Measurements from ENCODE around the gene UBE2Q2.
"Not testable (repeated sequence)": the region's sequence is repeated elsewhere in the genome, so short reads cannot be mapped to it uniquely, and the experiment has no call there.

UBE2Q2 gene

GRCh38 chr15:75842722-75843677 lies at the start of gene UBE2Q2:
Gene UBE2Q2, plus strand, starts transcription at chr15:75843447. Its CDS starts 220 bp downstream, at chr15:75843667.
- DNase-seq (ENCODE audit: low read depth in 4 of 4, low spot score in 1 of 4), result peak; percentile 47 to 57 (median 48)

- DNase-seq (ENCODE audit: low read depth in 4 of 4, low spot score in 1 of 4), result no peak
Observed at GRCh38 chr15:75796321-75796720, 46.9 kb upstream of the UBE2Q2 start.

- not testable (repeated sequence) for DNase-seq (ENCODE audit: low read depth in 4 of 4, low spot score in 1 of 4)
Observed at GRCh38 chr15:75797146-75797545, 46.1 kb upstream of the UBE2Q2 start.

GRCh38 chr15:75799190-75799589 lies 44.1 kb upstream of the UBE2Q2 start:
- DNase-seq (ENCODE audit: low read depth in 4 of 4, low spot score in 1 of 4), result no peak

GRCh38 chr15:75800409-75800808 lies 42.8 kb upstream of the UBE2Q2 start:
- not testable (repeated sequence) for DNase-seq (ENCODE audit: low read depth in 4 of 4, low spot score in 1 of 4)

- DNase-seq (ENCODE audit: low read depth in 4 of 4, low spot score in 1 of 4), result peak; percentile 55 to 73 (median 68)
Observed at GRCh38 chr15:75801859-75802593, 41.2 kb upstream of the UBE2Q2 start.

GRCh38 chr15:75807486-75807885 lies 35.8 kb upstream of the UBE2Q2 start:
- not testable (repeated sequence) for DNase-seq (ENCODE audit: low read depth in 4 of 4, low spot score in 1 of 4)

- not testable (repeated sequence) for DNase-seq (ENCODE audit: low read depth in 4 of 4, low spot score in 1 of 4)
Observed at GRCh38 chr15:75808009-75808408, 35.2 kb upstream of the UBE2Q2 start.

- DNase-seq (ENCODE audit: low read depth in 4 of 4, low spot score in 1 of 4), result no peak
Observed at GRCh38 chr15:75808563-75808962, 34.7 kb upstream of the UBE2Q2 start.

GRCh38 chr15:75809986-75810750 lies 33.1 kb upstream of the UBE2Q2 start:
- DNase-seq (ENCODE audit: low read depth in 4 of 4, low spot score in 1 of 4), result no peak

GRCh38 chr15:75810874-75811498 lies 32.3 kb upstream of the UBE2Q2 start:
- DNase-seq (ENCODE audit: low read depth in 4 of 4, low spot score in 1 of 4), result no peak

GRCh38 chr15:75811626-75812025 lies 31.6 kb upstream of the UBE2Q2 start:
- DNase-seq (ENCODE audit: low read depth in 4 of 4, low spot score in 1 of 4), result no peak

- DNase-seq (ENCODE audit: low read depth in 4 of 4, low spot score in 1 of 4), result no peak
Observed at GRCh38 chr15:75814794-75815193, 28.5 kb upstream of the UBE2Q2 start.

GRCh38 chr15:75815811-75816719 lies 27.2 kb upstream of the UBE2Q2 start:
- DNase-seq (ENCODE audit: low read depth in 4 of 4, low spot score in 1 of 4), result no peak

- no peak for DNase-seq (ENCODE audit: low read depth in 4 of 4, low spot score in 1 of 4)
Observed at GRCh38 chr15:75817138-75817935, 25.9 kb upstream of the UBE2Q2 start.

GRCh38 chr15:75820206-75820605 lies 23.0 kb upstream of the UBE2Q2 start:
- DNase-seq (ENCODE audit: low read depth in 4 of 4, low spot score in 1 of 4), result no peak

GRCh38 chr15:75821786-75822345 lies 21.4 kb upstream of the UBE2Q2 start:
- DNase-seq (ENCODE audit: low read depth in 4 of 4, low spot score in 1 of 4), result no peak

GRCh38 chr15:75822685-75823278 lies 20.5 kb upstream of the UBE2Q2 start:
- DNase-seq (ENCODE audit: low read depth in 4 of 4, low spot score in 1 of 4), result no peak

Measured in stimulated activated CD4-positive, alpha-beta T cell treated with anti-CD3 and anti-CD28 coated beads, Interleukin-1b, Interleukin-23, amount 100 ng/mL, for 24 hours (primary cell).